NT2/D1 (cell line): Measurements from ENCODE around the gene KNL1.

Experiments used
- YY1 ChIP-seq: IDR thresholded peaks from 2 replicates; pipeline ENCODE4 v1.6.1; 2011; ENCODE audit not compliant: insufficient read length, insufficient read depth
- ZNF274 ChIP-seq: IDR thresholded peaks from 2 replicates; pipeline ENCODE4 v1.6.1; 2011; ENCODE audit warnings: mild to moderate bottlenecking, low read depth, low read length

DNA sequence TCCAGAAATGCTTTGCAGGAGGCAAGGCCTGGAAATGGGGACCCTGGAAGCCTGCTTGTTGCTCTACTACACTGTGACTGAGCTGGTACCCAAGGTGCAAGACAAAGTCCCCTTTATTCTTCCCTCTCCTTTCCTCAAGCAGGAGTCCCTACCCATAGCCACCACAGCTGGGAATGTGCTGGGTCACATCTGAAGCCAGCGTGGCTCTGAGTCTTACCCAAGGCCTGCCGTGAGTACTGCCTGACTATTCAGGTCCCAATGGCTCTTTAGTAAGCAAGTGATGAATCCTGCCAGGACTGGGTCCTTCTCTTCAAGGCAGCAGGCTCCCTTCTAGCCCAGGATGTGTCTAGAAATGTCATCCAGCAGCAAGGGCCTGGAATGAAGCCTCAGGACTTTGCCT, 91.3 kb downstream of the KNL1 start:
- no peak for TF ChIP-seq YY1
- TF ChIP-seq ZNF274, result no peak
